Astrocyte of the spinal cord (primary cell): Measurements from ENCODE around the gene MOG.

Experiments
- DNase-seq: peaks from one replicate; pipeline ENCODE4 v3.0.0; 2011; ENCODE audit warnings: low read depth, low spot score
- H3K4me3 ChIP-seq: 2 replicates; pipeline ENCODE4 v1.5.1; 2011; ENCODE audit warnings: low read depth, mild to moderate bottlenecking, low read length, moderate library complexity
- in situ Hi-C: cut with HindIII; loops from 2 replicates; pipeline ENCODE4 v1.10.0; 2017; ENCODE audit warnings: low sequenced_read_pairs
- TF ChIP-seq, protein P1 (sequence below): IDR thresholded peaks from 2 replicates; pipeline ENCODE4 v1.5.1; 2012; ENCODE audit warnings: low read depth, mild to moderate bottlenecking, low read length, inconsistent platforms

The MOG gene

DNA sequence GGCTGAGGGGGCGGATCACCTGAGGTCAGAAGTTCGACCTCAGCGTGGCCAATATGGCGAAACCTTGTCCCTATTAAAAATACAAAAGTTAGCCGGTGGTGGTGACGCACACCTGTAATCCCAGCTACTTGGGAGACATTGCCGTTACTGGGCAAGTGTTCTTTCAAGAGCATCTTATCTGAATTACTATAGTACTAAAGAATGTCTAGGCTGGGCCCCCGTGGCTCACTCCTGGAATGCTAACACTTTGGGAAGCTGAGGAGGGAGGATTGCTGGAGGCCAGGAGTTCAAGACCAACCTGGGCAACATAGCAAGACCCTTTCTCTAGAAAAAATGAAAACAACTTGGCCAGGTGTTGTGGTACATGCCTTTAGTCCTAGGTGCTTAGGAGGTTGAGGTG lies 24.9 kb downstream of the MOG start:
- no peak for DNase-seq
- in situ Hi-C loops: no loop called here
- TF ChIP-seq, protein P1, sequence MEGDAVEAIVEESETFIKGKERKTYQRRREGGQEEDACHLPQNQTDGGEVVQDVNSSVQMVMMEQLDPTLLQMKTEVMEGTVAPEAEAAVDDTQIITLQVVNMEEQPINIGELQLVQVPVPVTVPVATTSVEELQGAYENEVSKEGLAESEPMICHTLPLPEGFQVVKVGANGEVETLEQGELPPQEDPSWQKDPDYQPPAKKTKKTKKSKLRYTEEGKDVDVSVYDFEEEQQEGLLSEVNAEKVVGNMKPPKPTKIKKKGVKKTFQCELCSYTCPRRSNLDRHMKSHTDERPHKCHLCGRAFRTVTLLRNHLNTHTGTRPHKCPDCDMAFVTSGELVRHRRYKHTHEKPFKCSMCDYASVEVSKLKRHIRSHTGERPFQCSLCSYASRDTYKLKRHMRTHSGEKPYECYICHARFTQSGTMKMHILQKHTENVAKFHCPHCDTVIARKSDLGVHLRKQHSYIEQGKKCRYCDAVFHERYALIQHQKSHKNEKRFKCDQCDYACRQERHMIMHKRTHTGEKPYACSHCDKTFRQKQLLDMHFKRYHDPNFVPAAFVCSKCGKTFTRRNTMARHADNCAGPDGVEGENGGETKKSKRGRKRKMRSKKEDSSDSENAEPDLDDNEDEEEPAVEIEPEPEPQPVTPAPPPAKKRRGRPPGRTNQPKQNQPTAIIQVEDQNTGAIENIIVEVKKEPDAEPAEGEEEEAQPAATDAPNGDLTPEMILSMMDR: no peak

DNA sequence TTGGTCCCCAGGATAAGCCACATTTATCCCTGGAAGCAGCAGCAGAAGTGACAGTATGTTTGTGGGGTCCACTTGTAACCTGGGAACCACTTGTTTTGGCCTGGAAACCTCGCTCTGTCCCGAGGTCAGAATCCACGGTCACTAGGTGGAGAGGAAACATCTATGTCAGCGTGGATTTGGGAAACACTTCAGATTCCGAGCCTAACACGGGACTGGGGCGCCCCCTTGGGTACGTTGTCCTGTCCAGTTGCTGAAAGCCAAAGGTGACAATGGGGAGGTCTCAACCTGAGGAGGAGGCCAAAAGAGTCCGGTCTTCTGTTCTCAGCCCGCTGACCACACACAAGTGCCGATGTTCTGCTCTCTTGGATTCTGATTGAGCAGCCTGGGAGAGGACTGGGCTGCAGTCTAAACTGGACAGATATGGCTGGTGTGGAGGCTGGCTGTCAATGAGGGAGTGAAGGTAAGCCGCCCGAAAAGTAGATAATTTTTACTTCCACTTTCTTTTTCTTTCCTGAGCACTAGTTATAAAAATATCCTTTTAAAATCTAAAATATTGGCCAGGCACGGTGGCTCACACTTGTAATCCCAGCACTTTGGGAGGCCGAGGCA lies 28.9 kb downstream of the MOG start:
- H3K4me3 ChIP-seq: no peak overlapping the region
- TF ChIP-seq, protein P1: no peak
- in situ Hi-C loops: no loop called here
- DNase-seq: no peak

More for the DNA sequence above, 24.9 kb downstream of the MOG start:
- H3K4me3 ChIP-seq: no peak overlapping the region

DNA sequence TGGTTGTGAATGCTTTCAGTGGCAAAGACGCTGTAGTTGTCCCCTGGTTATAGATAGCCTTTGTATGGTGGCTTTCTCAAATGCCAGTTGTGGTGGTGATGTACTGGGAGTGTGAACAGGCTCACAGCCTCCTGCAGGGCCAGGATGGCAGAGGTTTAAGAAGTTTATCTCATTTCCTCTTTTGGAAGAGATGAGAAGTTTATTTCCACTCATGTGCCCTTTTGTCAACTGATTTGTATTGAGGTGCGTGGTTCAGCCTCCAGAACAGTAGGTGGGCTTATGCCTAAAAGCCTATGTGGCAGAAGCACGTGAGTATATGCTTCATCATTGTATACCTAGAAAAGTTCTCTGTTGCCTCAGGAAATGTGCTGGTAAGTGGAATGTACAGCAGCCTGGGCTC lies 37.7 kb downstream of the MOG start:
- TF ChIP-seq, protein P1: no peak
- in situ Hi-C loops: no loop called here
- DNase-seq: no peak
- H3K4me3 ChIP-seq: no peak overlapping the region

DNA sequence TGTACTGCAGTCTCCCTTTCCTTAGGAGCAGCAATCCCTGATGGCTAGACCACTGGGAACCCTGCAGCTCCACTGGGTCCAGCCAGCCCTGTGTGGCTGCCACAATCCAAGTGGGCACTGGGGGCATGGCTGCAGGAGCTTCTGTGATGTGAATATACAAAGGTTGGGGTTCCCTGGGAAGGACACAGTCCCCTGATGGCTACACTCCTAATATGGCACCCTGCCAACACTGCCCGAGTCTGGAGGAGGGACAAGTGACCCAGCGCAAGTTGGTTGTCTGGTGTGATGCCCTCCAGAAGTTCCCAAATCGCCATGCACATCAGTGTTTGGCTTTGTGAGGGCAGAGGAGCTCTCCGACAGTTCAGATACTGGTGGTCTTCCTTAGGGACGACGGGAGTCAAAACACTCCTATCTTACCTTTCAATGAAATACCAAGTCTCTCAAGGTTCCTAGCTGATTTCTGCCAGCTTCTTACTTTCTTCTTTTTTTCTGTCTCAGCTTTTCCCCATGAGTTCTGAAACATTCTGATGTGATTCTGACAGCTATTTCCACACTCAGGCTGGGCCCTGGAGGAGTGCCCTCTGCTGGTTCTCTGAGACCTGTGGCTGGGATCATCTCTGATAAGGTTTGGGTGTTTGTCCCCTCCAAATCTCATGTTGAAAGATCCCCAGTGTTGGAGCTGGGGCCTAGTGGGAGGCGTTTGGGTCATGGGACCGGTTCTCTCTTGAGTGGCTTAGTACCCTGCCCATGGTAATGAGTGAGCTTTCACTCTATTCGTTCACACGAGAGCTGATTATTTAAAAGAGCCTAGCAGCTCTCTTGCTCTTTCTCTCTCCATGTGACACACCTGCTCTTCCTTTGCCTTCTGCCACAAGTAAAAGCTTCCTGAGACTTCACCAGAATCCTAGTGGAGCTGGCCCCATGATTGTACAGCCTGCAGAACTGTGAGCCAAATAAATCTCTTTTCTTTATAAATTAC lies 39.5 kb downstream of the MOG start:
- in situ Hi-C loops: no loop called here
- DNase-seq: no peak

DNA sequence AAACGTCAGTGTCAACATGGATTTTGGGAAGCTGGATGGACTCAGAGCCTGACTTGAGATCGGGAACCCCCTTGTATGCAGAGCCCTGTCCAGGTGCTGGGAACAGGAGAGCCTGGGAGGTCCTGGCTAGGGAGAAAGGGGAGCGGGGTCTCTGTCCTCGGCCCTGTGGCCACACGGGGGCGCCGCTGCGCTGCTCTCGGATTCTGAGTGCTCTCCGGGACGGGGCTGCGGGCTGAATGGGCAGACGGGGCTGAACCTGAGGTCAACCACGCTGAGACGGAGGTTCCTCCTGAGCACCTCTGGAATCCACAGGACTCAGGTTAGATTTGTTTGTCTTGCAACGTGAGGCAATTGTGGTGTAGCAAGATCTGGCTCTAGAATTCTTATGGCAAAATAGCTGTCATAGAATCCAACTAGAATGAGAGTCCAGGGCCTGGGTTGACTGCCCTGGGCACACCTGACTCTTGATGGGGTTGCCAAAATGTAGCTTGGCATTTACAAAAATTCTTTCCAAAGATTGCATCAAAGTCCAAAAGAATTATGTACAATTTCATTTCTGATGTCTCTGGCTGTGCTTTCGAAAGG lies 45.7 kb downstream of the MOG start:
- no peak overlapping the region for H3K4me3 ChIP-seq
- in situ Hi-C loops: no loop called here
- DNase-seq: peak; percentile 5
- TF ChIP-seq, protein P1: peak; percentile 78

More for the DNA sequence above, 39.5 kb downstream of the MOG start:
- no peak overlapping the region for H3K4me3 ChIP-seq
- TF ChIP-seq, protein P1: peak; percentile 37

DNA sequence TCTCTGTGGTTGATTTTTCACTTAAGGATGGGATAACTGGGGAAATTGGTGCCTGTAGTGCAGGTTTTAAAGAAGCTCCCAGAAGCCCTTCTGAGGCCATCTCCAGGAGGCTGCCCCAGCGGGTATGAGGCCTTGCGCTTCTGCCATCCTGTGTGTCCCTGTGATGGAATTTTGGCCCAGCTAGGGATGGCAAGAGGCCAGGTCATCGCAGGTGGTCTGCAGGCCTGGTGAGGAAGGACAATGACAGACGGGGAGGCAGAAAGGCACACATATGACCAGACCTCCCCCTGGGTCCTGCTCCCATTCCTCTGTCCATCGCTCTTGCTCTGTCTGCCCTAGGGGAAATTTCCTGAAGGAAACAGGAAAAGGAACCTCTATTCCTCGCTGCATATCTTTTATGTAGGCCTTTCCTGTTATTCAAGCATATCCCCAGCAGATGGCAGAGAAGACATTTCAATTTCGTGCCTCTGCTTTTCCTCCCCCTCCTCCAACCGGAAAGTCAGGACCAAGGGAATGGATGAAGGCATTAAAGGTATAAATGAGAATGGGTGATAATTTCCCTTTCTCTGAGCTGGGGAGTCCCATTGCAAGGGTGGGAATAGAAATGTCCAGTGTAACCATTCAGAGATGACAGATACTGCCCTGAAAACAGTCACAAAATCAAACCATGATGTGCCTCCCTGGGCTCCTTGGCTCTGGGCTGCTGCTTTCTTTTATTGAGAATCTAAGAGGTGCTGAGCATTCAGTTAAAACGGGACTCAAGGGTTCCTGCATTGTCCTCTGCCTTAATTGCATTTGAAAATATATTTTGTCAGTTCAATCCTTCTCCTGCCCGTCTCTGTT lies 48.7 kb downstream of the MOG start:
- H3K4me3 ChIP-seq: no peak overlapping the region
- in situ Hi-C loops: no loop called here
- TF ChIP-seq, protein P1: peak; percentile 61
- peak; percentile 43 for DNase-seq
